ENCODE data around the gene THNSL1. TPM values are rescaled to one million over a fixed set of nuclear protein-coding genes. Genes with fewer than 3 reads are reported as not detected.

Gene THNSL1
- total and polyA plus RNA-seq, 9 of the 15 experiments (the other 6 are each of a cell fraction or from before 2014, with no cell fraction given) = 4.5 to 8.6 (median 6.3) TPM

DNA sequence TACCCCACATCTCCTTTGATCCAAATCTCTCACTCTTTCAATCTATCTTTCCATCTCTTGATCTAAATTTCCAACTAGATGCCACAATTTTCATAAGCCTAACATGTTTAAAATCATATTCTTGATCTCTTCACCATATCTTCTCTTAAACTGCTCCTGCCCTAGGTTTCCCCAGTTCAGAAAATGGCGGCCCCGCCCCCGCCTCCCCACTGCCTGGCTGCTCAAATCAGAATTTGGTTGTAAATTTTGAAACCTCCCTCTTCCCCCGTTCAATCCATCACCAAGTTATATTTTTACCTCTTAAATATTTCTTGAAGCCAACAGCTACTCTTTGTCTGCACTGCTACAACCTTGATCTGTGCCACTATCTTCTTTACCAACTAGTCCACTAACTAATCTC is 36.7 kb upstream of the THNSL1 start:
- in situ Hi-C loops (cut with MboI) = no loop called here
- no TSS peak for BruUV-seq (replicated peaks)
- 0% methylated on average over 1 of the region's 4 CpGs for WGBS (ENCODE audit: insufficient coverage, low coverage, missing lambda C conversion rate)
- Histone ChIP-seq H3K4me3 (no peak overlapping the region), H3K36me3 (ENCODE audit: control insufficient read depth, insufficient read depth, low read length) (no peaks in the 10 kb centered on the region), H3K27me3 (ENCODE audit: control insufficient read depth in 2 of 2, insufficient read depth in 2 of 2, low read length in 2 of 2) (no peaks in the 10 kb centered on the region), H3K4me1 (replicated peaks in 1 of 2; ENCODE audit: control insufficient read depth in 2 of 2, insufficient read depth in 2 of 2, low read length in 2 of 2) (no peaks in the 10 kb centered on the region; a peak in 1 of 5 replicates), H3K79me2 (ENCODE audit: control insufficient read depth, insufficient read depth, low read length) (no peaks in the 10 kb centered on the region), H3K4me2 (ENCODE audit: insufficient read depth, low read length) (no peak overlapping the region), H3K27ac (ENCODE audit: extremely low read depth, low read depth, low read length) (no peak overlapping the region), H2AFZ (ENCODE audit: low read depth, low read length) (no peak overlapping the region), H4K20me1 (replicated peaks; ENCODE audit: control insufficient read depth, insufficient read depth, low read length) (no peaks in the 10 kb centered on the region), H3K9ac (ENCODE audit: insufficient read depth in 1 of 2, low read depth in 2 of 2, low read length in 2 of 2) (no peak overlapping the region), H3K9me1 (ENCODE audit: control insufficient read depth, insufficient read depth, low read length) (no peaks in the 10 kb centered on the region), H3K9me3 (replicated peaks; ENCODE audit: control insufficient read depth, insufficient read depth, low read depth, low read length) (no peaks in the 10 kb centered on the region; the same call in 1 of the 2 replicates)
- no peak for DNase-seq (ENCODE audit: extremely low read depth in 1 of 4, low spot score in 3 of 4)
- TF ChIP-seq DPF2 (IDR thresholded peaks at IDR 0.05) (no peak), DLX4 (CRISPR knock-in tag; IDR thresholded peaks at IDR 0.05) (no peak), EGR1 (conservative IDR thresholded peaks at IDR 0.05) (peak; percentile 19; the same call in 1 of the 2 replicates), ARID2 (IDR thresholded peaks at IDR 0.05) (no peak), YY1 (IDR thresholded peaks at IDR 0.05; ENCODE audit: borderline replicate concordance in 1 of 3, control insufficient read depth in 1 of 3, extremely low read depth in 1 of 3, insufficient read depth in 3 of 3, insufficient read length in 1 of 3, insufficient replicate concordance in 2 of 3, low read depth in 1 of 3, low read length in 2 of 3) (peak in 1 of 3 experiments; percentile 54), ATF7 (IDR thresholded peaks at IDR 0.05) (no peak)
- TF ChIP-seq, protein P1, sequence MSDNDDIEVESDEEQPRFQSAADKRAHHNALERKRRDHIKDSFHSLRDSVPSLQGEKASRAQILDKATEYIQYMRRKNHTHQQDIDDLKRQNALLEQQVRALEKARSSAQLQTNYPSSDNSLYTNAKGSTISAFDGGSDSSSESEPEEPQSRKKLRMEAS (CRISPR knock-in tag; IDR thresholded peaks at IDR 0.05) = no peak
- CTCF ChIA-PET (ENCODE audit: low intra/inter-chr PET ratio) = no interaction called here
- no peak for FAIRE-seq
- no peak for ATAC-seq
- POLR2A ChIA-PET = no interaction called here
- intact Hi-C loops (cut with micrococcal nuclease) = no loop called here
